HuH-7.5 (cell line): ENCODE measurements around the gene SLCO3A1.

ENCODE experiments used
- DNase-seq: peaks from one replicate; pipeline ENCODE4 v3.0.0; 2011; ENCODE audit warnings: low spot score

The SLCO3A1 gene

DNA sequence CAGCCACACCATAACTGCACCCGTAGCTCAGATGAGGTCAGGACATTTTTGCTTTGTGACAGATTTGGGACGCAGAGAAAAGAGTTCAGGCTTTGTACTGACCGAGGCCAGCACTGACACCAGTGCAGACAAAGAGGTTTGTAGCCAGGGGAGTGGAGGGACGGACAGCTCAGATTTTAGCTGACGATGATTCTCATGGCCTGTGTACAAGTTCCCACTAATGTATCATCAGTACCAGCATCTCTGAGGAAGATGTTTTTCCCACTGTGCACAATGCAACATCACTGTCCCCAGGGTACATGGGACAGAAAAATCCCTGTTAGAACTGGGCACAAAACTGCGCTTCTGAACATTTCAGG lies 112.7 kb downstream of the SLCO3A1 start:
- DNase-seq = no peak

GRCh38 chr15:91967935-91968606 lies 114.6 kb downstream of the SLCO3A1 start:
- no peak for DNase-seq

DNA sequence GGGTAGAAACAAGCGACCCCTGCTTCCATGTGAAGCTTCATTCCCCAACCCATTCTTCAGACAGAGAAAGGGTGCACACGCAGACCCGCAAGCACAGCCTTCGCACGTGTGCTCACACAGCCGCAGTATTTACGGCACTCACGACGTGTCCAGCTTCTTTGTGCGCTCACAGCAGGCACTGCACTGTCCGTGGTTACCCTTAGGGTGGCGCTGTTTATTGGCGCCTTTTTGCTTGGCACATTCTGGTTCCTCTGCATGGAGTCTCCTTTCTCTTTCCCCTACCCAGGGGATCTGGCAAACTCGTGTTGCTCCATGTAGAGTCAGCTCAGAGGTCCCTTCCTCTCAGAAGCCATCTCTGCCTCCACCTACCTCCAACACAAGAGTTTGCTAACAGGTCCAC lies 115.1 kb downstream of the SLCO3A1 start:
- DNase-seq = no peak

GRCh38 chr15:91970142-91970541 lies 116.6 kb downstream of the SLCO3A1 start:
- no peak for DNase-seq

- no peak for DNase-seq
Measured at GRCh38 chr15:91973481-91973880, 120.0 kb downstream of the SLCO3A1 start.

GRCh38 chr15:91974321-91974720 lies 120.8 kb downstream of the SLCO3A1 start:
- no peak for DNase-seq

DNA sequence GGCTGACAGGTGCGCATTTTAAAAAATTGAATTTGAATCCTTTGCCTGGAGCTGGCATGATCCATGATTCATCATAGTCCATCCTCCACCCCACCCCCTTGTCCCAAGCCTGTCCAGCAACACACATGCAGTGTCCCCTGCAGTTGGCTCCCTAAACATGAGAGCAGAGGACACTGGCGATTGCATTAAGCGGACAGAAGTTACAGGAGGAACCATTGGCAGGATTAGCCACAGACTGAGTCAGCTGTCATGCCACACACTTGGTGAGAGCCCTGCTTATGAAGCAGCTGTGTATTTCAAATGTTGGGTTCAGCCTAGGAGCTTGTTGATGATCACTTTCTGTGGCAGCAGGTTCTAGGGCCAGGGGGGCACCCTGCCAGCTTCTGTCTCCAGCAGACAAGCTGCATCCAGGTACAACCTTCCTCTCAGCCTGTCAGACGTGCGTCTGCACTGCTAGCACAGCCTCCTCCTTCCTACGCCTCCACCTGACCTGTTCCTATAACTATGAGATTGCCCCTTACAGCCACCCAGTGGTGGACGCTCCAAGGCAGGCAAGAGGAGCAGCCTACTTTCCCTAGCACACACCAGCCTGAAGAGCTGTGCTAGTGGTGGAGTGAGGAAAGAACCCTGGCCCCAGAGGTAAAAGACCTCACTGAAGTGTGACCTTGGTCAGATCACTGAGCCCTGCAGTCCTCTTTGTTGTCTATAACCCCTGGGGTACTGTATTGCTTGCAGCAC lies 121.9 kb downstream of the SLCO3A1 start:
- DNase-seq = no peak

GRCh38 chr15:91976966-91977365 lies 123.5 kb downstream of the SLCO3A1 start:
- DNase-seq = no peak

DNA sequence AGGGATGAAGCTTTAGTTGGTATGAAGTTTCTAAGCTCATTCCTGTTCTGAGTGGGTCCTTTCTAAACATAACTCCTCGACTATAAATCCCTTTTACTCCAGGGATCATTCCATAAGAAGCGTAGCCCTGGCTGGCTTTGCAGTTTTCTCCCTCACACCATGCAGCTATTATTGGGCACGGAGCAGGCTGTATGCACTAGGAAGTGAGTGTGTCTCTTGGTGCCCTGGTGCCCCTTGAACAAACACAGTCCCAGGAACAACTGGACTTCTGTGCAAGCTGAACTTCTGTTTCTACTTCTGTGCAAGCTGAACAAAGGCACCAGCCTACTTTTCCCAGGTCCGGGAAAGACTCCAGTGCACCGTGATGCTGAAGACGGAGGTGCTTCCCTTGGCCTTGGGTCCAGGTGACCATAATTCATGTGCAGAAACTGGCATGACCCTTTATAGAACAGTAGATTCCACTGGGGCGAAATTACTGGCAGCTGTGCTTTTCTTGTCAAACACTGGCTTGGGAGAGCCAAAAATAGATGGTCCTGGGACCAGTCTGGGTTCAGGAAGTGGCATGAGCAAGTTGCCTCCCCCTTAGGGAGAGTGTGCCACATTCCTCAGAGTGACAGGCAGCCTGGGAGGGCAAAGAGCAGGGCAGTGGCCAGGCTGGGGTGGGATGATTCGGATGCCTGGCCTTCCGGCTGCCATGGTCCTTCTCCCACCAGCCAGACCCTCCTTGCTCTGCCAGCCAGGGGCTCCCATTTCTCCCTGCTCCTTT lies 127.2 kb downstream of the SLCO3A1 start:
- no peak for DNase-seq

GRCh38 chr15:91981821-91982800 lies 128.6 kb downstream of the SLCO3A1 start:
- no peak for DNase-seq

DNA sequence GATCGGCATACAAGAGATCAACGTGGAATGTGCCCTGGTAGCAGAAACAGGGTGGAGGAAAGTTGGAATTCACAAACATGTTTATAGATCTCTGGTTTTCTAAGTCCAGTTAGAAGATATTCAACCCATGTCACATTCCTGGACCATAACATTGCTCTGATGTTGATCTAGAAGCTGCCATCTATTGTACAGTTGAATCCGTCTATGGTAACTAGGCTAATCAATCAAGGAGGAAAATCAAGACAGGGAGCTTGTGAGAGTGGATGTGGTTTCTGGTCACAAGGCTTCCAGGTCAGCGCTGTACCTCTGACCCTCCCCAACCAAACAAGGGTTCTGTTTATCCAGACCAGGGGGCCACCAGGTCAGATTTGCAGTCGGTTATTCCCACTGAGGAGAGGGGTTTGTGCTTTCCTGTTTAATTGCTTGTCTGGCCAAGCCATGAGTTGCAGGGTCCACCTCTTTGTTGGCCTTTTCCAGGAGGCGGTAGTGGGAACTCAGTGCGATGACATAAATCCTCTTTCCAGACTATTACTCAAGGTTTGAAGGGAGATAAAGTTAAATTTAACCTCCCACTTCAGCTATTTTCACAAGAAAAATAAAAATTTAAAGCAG lies 130.3 kb downstream of the SLCO3A1 start:
- DNase-seq = no peak

DNA sequence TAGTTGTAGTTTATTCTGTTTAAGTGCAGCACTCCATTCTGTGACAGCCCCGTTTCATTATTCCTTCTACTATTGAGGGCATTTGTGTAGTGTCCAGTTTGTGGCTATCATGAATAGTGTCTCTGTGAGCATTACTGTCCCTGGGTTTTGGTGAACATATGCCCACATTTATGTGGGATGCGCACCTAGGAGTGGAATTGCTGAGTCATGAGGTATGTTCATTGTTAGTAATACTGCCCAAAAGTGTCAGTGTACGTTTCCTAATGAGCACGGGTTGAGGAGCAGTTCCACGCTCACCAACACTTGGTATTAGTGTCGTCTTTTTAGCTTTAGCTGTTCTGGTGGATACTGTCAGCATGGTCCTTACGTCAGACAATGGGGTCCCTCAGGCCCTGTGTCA lies 131.8 kb downstream of the SLCO3A1 start:
- no peak for DNase-seq

DNA sequence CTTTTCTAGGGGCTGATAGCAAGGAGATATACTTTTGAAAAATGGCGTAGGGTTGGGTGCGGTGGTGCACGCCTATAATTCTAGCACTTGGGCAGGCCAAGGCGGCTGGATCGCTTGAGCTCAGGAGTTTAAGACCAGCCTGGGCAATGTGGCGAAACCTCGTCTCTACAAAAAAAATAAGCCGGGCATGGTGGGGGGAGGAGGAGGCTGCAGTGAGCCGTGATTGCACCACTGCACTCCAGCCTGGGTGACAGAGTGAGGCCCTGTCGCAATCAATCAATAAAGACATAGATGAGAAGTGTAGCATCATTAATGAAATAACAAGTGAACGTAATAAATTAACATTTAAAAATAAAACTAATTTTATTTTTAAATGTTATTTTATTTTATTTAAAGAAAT lies 134.6 kb downstream of the SLCO3A1 start:
- DNase-seq = no peak

- DNase-seq = no peak
Measured at GRCh38 chr15:91988655-91989054, 135.1 kb downstream of the SLCO3A1 start.

DNA sequence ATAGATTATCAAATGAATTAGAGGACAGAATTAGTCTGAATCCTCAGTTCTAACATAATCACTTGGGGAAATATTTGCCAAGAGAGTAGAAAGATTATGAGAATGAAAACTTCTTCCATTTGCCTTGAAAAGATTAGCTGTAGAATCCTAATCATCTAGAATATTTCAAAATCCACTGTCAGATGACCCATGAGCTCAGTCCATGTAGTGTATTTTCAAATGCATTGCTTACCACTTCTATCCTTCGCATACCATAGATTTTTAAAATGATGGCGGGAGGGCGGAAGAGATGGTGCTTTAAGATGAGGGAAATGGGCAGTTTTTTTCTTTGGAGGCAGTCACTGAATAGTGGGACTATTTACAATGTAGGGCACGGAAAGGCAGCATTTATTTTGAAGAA lies 136.3 kb downstream of the SLCO3A1 start:
- no peak for DNase-seq

GRCh38 chr15:91992945-91993344 lies 139.4 kb downstream of the SLCO3A1 start:
- no peak for DNase-seq

DNA sequence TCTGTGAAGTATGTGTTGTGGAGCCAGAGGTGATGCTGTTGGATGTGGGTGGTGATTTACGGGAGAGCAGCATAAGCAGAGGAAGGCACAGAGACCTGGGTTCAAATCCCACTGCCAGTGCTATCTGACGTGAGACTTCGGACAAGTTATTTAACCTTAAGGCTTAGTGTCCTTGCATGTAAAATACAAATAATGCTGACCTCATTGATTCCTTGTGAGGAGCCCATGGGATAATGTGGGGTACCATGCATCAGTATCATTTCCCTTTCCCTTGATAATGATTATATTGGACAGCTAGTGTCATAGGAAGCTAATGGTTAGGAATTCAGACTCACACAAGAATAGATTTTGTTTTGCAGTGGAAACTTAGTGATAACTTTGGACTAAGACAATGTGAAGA lies 141.6 kb downstream of the SLCO3A1 start:
- DNase-seq = no peak

- no peak for DNase-seq
Measured at GRCh38 chr15:91997163-91997562, 143.7 kb downstream of the SLCO3A1 start.

DNA sequence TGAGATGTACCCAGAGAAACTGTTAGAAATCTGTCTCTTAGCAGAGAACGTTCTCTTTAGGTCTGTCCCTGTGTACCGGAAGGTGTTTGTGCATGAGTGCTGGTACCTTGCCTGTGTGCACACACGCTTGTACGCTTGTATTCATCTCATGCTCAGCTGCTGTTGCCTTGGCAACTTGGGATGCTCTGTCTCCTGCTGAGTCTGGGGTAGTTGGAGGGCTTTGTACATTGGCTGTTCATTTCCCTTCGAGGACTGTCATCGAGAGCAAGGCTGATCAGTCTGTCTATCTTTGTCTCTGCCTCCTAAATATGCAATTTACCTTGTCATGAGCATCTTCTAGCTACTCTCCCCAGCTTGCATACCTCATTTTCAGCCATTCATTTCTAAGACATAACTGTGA lies 147.2 kb downstream of the SLCO3A1 start:
- no peak for DNase-seq

- DNase-seq = no peak
Measured at GRCh38 chr15:92001307-92001706, 147.8 kb downstream of the SLCO3A1 start.

- no peak for DNase-seq
Measured at GRCh38 chr15:92002666-92003065, 149.2 kb downstream of the SLCO3A1 start.
